Measurements from ENCODE around the gene NDRG2. TPM values are rescaled to one million over a fixed set of nuclear protein-coding genes. Genes with fewer than 3 reads are reported as not detected.

The NDRG2 gene
- total RNA-seq, 1 experiment from 2014 or later = 0.82 TPM

GRCh38 chr14:21063479-21063878 lies 38.6 kb upstream of the NDRG2 start:
- intact Hi-C loops (cut with micrococcal nuclease) = loop anchor here (10.0 kb wide), 1 partner anchor 71 kb away; no protein-coding TSS in a partner anchor
- no peaks in the 10 kb centered on the region for H3K9me3 Mint-ChIP-seq (ENCODE audit: unreplicated experiment)
- no peaks in the 10 kb centered on the region for H3K36me3 Mint-ChIP-seq (ENCODE audit: insufficient read depth, unreplicated experiment)
- POLR2A ChIA-PET = interaction anchor here (0.7 to 0.9 kb wide), 4 partner anchors 10 to 448 kb away, joined by 3 to 4 read pairs (median 4); partner anchors contain the start of genes METTL3 and RNASE7
- TF ChIP-seq CTCF (IDR thresholded peaks at IDR 0.05; ENCODE audit: unreplicated experiment) = no peak
- CTCF ChIA-PET = interaction anchor here (0.6 to 4.6 kb wide), 8 partner anchors 15 to 722 kb away, joined by 3 to 39 read pairs (median 6); no protein-coding TSS in a partner anchor
- no peak overlapping the region for H3K4me3 Mint-ChIP-seq (ENCODE audit: unreplicated experiment)
- peak; percentile 31 for DNase-seq (ENCODE audit: unreplicated experiment)
- no TSS peak for BruUV-seq (replicated peaks)
- H3K4me1 Mint-ChIP-seq (ENCODE audit: insufficient read depth, unreplicated experiment) = peaks cover 7% of the 10 kb centered on the region
- no peak overlapping the region for H3K27ac Mint-ChIP-seq (ENCODE audit: low read depth, unreplicated experiment)
- peaks cover 11% of the 10 kb centered on the region for H3K27me3 Mint-ChIP-seq (ENCODE audit: insufficient read depth, unreplicated experiment)

- intact Hi-C loops (cut with micrococcal nuclease) = loop anchor here (10.0 kb wide), 1 partner anchor 73 kb away; no protein-coding TSS in a partner anchor
- POLR2A ChIA-PET = interaction anchor here (0.7 kb wide), 1 partner anchor 11 kb away, joined by 4 read pairs; no protein-coding TSS in a partner anchor
- Mint-ChIP-seq H3K4me1 (ENCODE audit: insufficient read depth, unreplicated experiment) (peaks cover 5% of the 10 kb centered on the region), H3K4me3 (ENCODE audit: unreplicated experiment) (no peak overlapping the region), H3K36me3 (ENCODE audit: insufficient read depth, unreplicated experiment) (no peaks in the 10 kb centered on the region), H3K27me3 (ENCODE audit: insufficient read depth, unreplicated experiment) (peaks cover 11% of the 10 kb centered on the region), H3K9me3 (ENCODE audit: unreplicated experiment) (no peaks in the 10 kb centered on the region), H3K27ac (ENCODE audit: low read depth, unreplicated experiment) (no peak overlapping the region)
- no peak for DNase-seq (ENCODE audit: unreplicated experiment)
- no peak for TF ChIP-seq CTCF (IDR thresholded peaks at IDR 0.05; ENCODE audit: unreplicated experiment)
- CTCF ChIA-PET = interaction anchor here (1.3 to 4.6 kb wide), 4 partner anchors 13 to 46 kb away, joined by 6 to 39 read pairs (median 11); no protein-coding TSS in a partner anchor
- no TSS peak for BruUV-seq (replicated peaks)
Observed at GRCh38 chr14:21061347-21061668, 36.4 kb upstream of the NDRG2 start.

- peaks cover 5% of the 10 kb centered on the region for H3K4me1 Mint-ChIP-seq (ENCODE audit: insufficient read depth, unreplicated experiment)
- intact Hi-C loops (cut with micrococcal nuclease) = loop anchor here (10.0 kb wide), 1 partner anchor 74 kb away; no protein-coding TSS in a partner anchor
- H3K4me3 Mint-ChIP-seq (ENCODE audit: unreplicated experiment) = no peak overlapping the region
- CTCF ChIA-PET = interaction anchor here (0.8 to 4.6 kb wide), 2 partner anchors 32 to 44 kb away, joined by 6 to 39 read pairs; no protein-coding TSS in a partner anchor
- no peak overlapping the region for H3K27ac Mint-ChIP-seq (ENCODE audit: low read depth, unreplicated experiment)
- no peak for DNase-seq (ENCODE audit: unreplicated experiment)
- BruUV-seq (replicated peaks) = no TSS peak
- no peaks in the 10 kb centered on the region for H3K36me3 Mint-ChIP-seq (ENCODE audit: insufficient read depth, unreplicated experiment)
- no peak for TF ChIP-seq CTCF (IDR thresholded peaks at IDR 0.05; ENCODE audit: unreplicated experiment)
- POLR2A ChIA-PET = no interaction called here
- no peaks in the 10 kb centered on the region for H3K9me3 Mint-ChIP-seq (ENCODE audit: unreplicated experiment)
- H3K27me3 Mint-ChIP-seq (ENCODE audit: insufficient read depth, unreplicated experiment) = peaks cover 8% of the 10 kb centered on the region
Observed at GRCh38 chr14:21060614-21061346, 35.9 kb upstream of the NDRG2 start.

- CTCF ChIA-PET = interaction anchor here (0.8 to 4.6 kb wide), 2 partner anchors 33 to 45 kb away, joined by 6 to 39 read pairs; no protein-coding TSS in a partner anchor
- TF ChIP-seq CTCF (IDR thresholded peaks at IDR 0.05; ENCODE audit: unreplicated experiment) = no peak
Observed at GRCh38 chr14:21059842-21060613, 35.2 kb upstream of the NDRG2 start.

More at GRCh38 chr14:21059842-21060613, 35.2 kb upstream of the NDRG2 start:
- Mint-ChIP-seq H3K36me3 (ENCODE audit: insufficient read depth, unreplicated experiment) (no peaks in the 10 kb centered on the region), H3K27me3 (ENCODE audit: insufficient read depth, unreplicated experiment) (peaks cover under 1% of the 10 kb centered on the region), H3K9me3 (ENCODE audit: unreplicated experiment) (no peaks in the 10 kb centered on the region), H3K4me3 (ENCODE audit: unreplicated experiment) (no peak overlapping the region), H3K27ac (ENCODE audit: low read depth, unreplicated experiment) (no peak overlapping the region), H3K4me1 (ENCODE audit: insufficient read depth, unreplicated experiment) (peaks cover 5% of the 10 kb centered on the region)
- DNase-seq (ENCODE audit: unreplicated experiment) = no peak
- no TSS peak for BruUV-seq (replicated peaks)
- intact Hi-C loops (cut with micrococcal nuclease) = loop anchor here (10.0 kb wide), 1 partner anchor 75 kb away; no protein-coding TSS in a partner anchor
- POLR2A ChIA-PET = no interaction called here

Data from MCF 10A (cell line).